Panc1 (cell line): ENCODE data around the gene PADI1.

Experiments used
- CTCF ChIP-seq: fragments of 450-650 bp; IDR thresholded peaks from 2 replicates; pipeline ENCODE4 v1.5.1; 2017; ENCODE audit warnings: mild to moderate bottlenecking
- POLR2AphosphoS5 ChIP-seq: IDR thresholded peaks from 2 replicates; pipeline ENCODE4 v1.6.1; 2012; ENCODE audit warnings: mild to moderate bottlenecking, low read depth, low read length, moderate library complexity
- SIN3A ChIP-seq: IDR thresholded peaks from 2 replicates; pipeline ENCODE4 v1.6.1; 2012; ENCODE audit warnings: low read depth, mild to moderate bottlenecking, low read length, moderate library complexity, borderline replicate concordance; ENCODE audit not compliant: insufficient read depth
- TCF7L2 ChIP-seq: IDR thresholded peaks from 2 replicates; pipeline ENCODE4 v1.6.1; 2011; ENCODE audit warnings: mild to moderate bottlenecking, low read depth, low read length, inconsistent platforms
- TF ChIP-seq, protein P1 (sequence below), 2 experiments: IDR thresholded peaks; 2 replicates each; pipeline ENCODE4 v1.6.1; 2011 to 2012; ENCODE audit warnings: low read depth in 2 of 2, control low read depth in 1 of 2, low read length in 1 of 2, mild to moderate bottlenecking in 1 of 2, moderate library complexity in 1 of 2; ENCODE audit not compliant: insufficient read depth in 1 of 2

DNA sequence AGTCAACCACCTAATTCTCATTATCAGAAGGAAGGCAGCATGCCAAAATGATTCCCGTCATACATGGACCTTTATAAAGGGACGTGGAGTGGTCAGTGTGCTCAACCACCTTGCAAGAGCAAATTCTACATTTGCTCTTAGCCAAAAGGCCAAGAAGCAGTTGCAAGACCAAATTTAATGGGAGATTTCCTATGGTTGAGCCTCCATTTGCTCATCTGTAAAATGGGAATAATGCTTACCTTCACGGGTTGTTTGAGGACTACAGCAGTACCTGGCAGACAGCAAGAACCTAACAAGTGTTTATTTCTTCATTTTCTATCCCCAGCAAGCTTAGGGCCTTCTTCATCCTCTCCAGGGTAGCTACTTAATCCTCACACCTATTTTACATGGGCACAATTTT lies 85.6 kb downstream of the PADI1 start:
- TF ChIP-seq CTCF, result no peak
- no peak for TF ChIP-seq POLR2AphosphoS5
- no peak for TF ChIP-seq SIN3A
- TF ChIP-seq TCF7L2, result no peak
- TF ChIP-seq, protein P1, sequence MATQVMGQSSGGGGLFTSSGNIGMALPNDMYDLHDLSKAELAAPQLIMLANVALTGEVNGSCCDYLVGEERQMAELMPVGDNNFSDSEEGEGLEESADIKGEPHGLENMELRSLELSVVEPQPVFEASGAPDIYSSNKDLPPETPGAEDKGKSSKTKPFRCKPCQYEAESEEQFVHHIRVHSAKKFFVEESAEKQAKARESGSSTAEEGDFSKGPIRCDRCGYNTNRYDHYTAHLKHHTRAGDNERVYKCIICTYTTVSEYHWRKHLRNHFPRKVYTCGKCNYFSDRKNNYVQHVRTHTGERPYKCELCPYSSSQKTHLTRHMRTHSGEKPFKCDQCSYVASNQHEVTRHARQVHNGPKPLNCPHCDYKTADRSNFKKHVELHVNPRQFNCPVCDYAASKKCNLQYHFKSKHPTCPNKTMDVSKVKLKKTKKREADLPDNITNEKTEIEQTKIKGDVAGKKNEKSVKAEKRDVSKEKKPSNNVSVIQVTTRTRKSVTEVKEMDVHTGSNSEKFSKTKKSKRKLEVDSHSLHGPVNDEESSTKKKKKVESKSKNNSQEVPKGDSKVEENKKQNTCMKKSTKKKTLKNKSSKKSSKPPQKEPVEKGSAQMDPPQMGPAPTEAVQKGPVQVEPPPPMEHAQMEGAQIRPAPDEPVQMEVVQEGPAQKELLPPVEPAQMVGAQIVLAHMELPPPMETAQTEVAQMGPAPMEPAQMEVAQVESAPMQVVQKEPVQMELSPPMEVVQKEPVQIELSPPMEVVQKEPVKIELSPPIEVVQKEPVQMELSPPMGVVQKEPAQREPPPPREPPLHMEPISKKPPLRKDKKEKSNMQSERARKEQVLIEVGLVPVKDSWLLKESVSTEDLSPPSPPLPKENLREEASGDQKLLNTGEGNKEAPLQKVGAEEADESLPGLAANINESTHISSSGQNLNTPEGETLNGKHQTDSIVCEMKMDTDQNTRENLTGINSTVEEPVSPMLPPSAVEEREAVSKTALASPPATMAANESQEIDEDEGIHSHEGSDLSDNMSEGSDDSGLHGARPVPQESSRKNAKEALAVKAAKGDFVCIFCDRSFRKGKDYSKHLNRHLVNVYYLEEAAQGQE (IDR thresholded peaks at IDR 0.05; ENCODE audit: insufficient read depth in 1 of 2, low read depth in 2 of 2, low read length in 1 of 2), result no peak
